Measurements from ENCODE around the gene GSTM3.

Gene GSTM3

DNA sequence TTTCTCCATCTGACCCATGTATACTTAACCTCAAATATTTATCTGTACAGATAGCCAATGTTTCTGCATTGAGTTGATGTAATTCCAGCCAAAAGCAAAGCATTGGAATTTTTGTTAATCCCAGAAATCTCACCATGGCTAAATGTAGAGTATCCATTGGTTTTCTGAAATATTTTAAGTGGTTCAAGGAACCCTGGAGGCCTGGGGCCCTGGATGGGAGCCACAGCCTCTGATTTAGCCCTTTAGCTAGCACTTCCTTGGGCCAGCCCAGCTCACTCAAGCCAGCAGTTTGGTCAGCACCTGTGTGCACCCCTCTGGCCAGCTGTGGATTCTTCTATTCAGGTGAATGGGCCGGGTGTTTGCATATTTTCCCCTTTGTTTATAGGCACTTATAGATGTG is 41.7 kb upstream of the GSTM3 start:
- Histone ChIP-seq H3K9me3 (ENCODE audit: control insufficient read depth, insufficient read depth, low read length) (no peaks in the 10 kb centered on the region), H3K36me3 (ENCODE audit: control insufficient read depth, low read length) (no peaks in the 10 kb centered on the region), H3K4me1 (ENCODE audit: control insufficient read depth, low read length) (no peaks in the 10 kb centered on the region), H3K79me2 (ENCODE audit: control insufficient read depth, low read length) (no peaks in the 10 kb centered on the region), H3K4me2 (ENCODE audit: low read length) (no peak overlapping the region), H3K27ac (ENCODE audit: low read depth, low read length) (no peak overlapping the region), H3F3A (ENCODE audit: control insufficient read depth, insufficient read depth) (no peaks in the 10 kb centered on the region), H3K9me2 (replicated peaks; ENCODE audit: control insufficient read depth, low read length) (no peaks in the 10 kb centered on the region), H3K27me3 (ENCODE audit: control insufficient read depth, low read length) (peaks cover 7% of the 10 kb centered on the region), H4K20me1 (ENCODE audit: control insufficient read depth, insufficient read depth, low read depth, low read length) (no peaks in the 10 kb centered on the region), H3K4me3 (ENCODE audit: low read length) (no peak overlapping the region)
- TF ChIP-seq EZH2phosphoT487 (IDR thresholded peaks at IDR 0.05; ENCODE audit: borderline replicate concordance, low read length), result no peak
- TF ChIP-seq, protein P1, sequence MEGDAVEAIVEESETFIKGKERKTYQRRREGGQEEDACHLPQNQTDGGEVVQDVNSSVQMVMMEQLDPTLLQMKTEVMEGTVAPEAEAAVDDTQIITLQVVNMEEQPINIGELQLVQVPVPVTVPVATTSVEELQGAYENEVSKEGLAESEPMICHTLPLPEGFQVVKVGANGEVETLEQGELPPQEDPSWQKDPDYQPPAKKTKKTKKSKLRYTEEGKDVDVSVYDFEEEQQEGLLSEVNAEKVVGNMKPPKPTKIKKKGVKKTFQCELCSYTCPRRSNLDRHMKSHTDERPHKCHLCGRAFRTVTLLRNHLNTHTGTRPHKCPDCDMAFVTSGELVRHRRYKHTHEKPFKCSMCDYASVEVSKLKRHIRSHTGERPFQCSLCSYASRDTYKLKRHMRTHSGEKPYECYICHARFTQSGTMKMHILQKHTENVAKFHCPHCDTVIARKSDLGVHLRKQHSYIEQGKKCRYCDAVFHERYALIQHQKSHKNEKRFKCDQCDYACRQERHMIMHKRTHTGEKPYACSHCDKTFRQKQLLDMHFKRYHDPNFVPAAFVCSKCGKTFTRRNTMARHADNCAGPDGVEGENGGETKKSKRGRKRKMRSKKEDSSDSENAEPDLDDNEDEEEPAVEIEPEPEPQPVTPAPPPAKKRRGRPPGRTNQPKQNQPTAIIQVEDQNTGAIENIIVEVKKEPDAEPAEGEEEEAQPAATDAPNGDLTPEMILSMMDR (IDR thresholded peaks at IDR 0.05; ENCODE audit: low read depth, low read length, poor library complexity, severe bottlenecking), result no peak

DNA sequence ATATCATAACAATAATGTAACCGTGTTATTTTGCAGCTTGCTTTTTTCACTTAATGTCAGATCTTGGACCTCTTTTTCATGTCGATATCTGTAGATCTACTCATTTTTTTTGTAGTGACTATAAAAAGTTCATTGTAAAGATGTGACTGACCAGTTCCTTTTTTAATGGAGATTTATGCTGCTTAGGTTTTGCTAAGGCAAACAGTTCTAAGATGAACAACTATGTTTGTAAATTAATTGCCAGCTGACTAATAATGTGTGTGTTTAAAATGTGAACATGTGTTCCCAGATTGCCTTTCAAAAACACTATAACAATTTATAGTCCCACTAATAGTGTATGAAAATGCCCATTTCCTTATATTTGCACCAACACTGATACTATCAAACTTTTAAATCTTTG is 41.0 kb upstream of the GSTM3 start:
- H3K27ac ChIP-seq (ENCODE audit: low read depth, low read length), result no peak overlapping the region
- H3K79me2 ChIP-seq (ENCODE audit: control insufficient read depth, low read length), result no peaks in the 10 kb centered on the region

DNA sequence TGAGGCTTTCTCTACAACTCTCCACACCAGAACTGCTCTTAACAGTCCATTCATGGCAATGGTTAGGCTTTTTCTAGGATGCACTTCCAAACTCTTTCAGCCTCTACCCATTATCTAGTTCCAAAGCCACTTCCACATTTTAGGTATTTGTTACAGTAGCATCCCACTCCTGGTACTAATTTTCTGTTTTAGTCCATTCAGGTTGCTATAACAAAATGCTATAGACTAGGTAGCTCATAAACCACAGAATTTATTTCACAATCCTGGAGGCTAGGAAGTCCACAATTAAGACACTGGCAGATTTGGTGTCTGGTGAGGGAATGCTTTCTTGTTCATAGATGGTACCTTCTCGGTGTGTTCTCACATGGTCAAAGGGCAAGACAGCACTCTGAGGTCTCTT is 40.1 kb upstream of the GSTM3 start:
- TF ChIP-seq, protein P1 (IDR thresholded peaks at IDR 0.05; ENCODE audit: low read depth, low read length, poor library complexity, severe bottlenecking), result no peak
- TF ChIP-seq EZH2phosphoT487 (IDR thresholded peaks at IDR 0.05; ENCODE audit: borderline replicate concordance, low read length), result no peak
- Histone ChIP-seq H3K36me3 (ENCODE audit: control insufficient read depth, low read length) (no peaks in the 10 kb centered on the region), H3K4me1 (ENCODE audit: control insufficient read depth, low read length) (no peaks in the 10 kb centered on the region), H3K9me2 (replicated peaks; ENCODE audit: control insufficient read depth, low read length) (no peaks in the 10 kb centered on the region), H3K27ac (ENCODE audit: low read depth, low read length) (no peak overlapping the region), H3K4me2 (ENCODE audit: low read length) (no peak overlapping the region), H4K20me1 (ENCODE audit: control insufficient read depth, insufficient read depth, low read depth, low read length) (no peaks in the 10 kb centered on the region), H3K9me3 (ENCODE audit: control insufficient read depth, insufficient read depth, low read length) (no peaks in the 10 kb centered on the region), H3K4me3 (ENCODE audit: low read length) (no peak overlapping the region), H3K27me3 (ENCODE audit: control insufficient read depth, low read length) (peaks cover 7% of the 10 kb centered on the region), H3F3A (ENCODE audit: control insufficient read depth, insufficient read depth) (no peaks in the 10 kb centered on the region), H3K79me2 (ENCODE audit: control insufficient read depth, low read length) (no peaks in the 10 kb centered on the region)

More for the DNA sequence above, 41.0 kb upstream of the GSTM3 start:
- Histone ChIP-seq H3K27me3 (ENCODE audit: control insufficient read depth, low read length) (peaks cover 7% of the 10 kb centered on the region), H4K20me1 (ENCODE audit: control insufficient read depth, insufficient read depth, low read depth, low read length) (no peaks in the 10 kb centered on the region), H3K36me3 (ENCODE audit: control insufficient read depth, low read length) (no peaks in the 10 kb centered on the region), H3K4me2 (ENCODE audit: low read length) (no peak overlapping the region), H3F3A (ENCODE audit: control insufficient read depth, insufficient read depth) (no peaks in the 10 kb centered on the region), H3K9me3 (ENCODE audit: control insufficient read depth, insufficient read depth, low read length) (no peaks in the 10 kb centered on the region), H3K4me3 (ENCODE audit: low read length) (no peak overlapping the region), H3K9me2 (replicated peaks; ENCODE audit: control insufficient read depth, low read length) (no peaks in the 10 kb centered on the region), H3K4me1 (ENCODE audit: control insufficient read depth, low read length) (no peaks in the 10 kb centered on the region)
- TF ChIP-seq EZH2phosphoT487 (IDR thresholded peaks at IDR 0.05; ENCODE audit: borderline replicate concordance, low read length), result no peak
- TF ChIP-seq, protein P1 (IDR thresholded peaks at IDR 0.05; ENCODE audit: low read depth, low read length, poor library complexity, severe bottlenecking), result no peak

Data from DOHH2 (cell line).